Measurements from ENCODE around the gene ADGRV1. TPM values are rescaled to one million over a fixed set of nuclear protein-coding genes. Genes with fewer than 3 reads are reported as not detected.
A peak's percentile ranks its signal among the peaks of the same experiment; 100 is the strongest.

Gene ADGRV1
- total RNA-seq, 1 experiment from 2014 or later = 64.8 TPM

- Histone ChIP-seq H4K8ac (replicated peaks; ENCODE audit: insufficient read length, low read depth, low read length) (no peak overlapping the region), H3K27me3 (ENCODE audit: insufficient read depth, low read length) (no peaks in the 10 kb centered on the region), H3K27ac (ENCODE audit: insufficient read length, low read depth, low read length) (peak overlapping the region; percentile 32), H3K18ac (ENCODE audit: insufficient read length, low read depth, low read length) (no peak overlapping the region), H3K4ac (ENCODE audit: low read depth, low read length) (no peak overlapping the region), H3K79me2 (ENCODE audit: insufficient read depth, low read length) (no peaks in the 10 kb centered on the region), H3K56ac (ENCODE audit: insufficient read length, low read depth, low read length) (no peak overlapping the region), H2BK120ac (ENCODE audit: low read depth, low read length, poor library complexity, severe bottlenecking) (no peak overlapping the region), H4K91ac (ENCODE audit: insufficient read length, low read depth, low read length) (no peak overlapping the region), H2BK5ac (ENCODE audit: insufficient read length, low read length) (no peak overlapping the region), H3K14ac (ENCODE audit: insufficient read depth, low read length) (no peak overlapping the region), H2BK20ac (ENCODE audit: low read depth, low read length, poor library complexity, severe bottlenecking) (no peak overlapping the region), H2AFZ (ENCODE audit: low read length) (no peak overlapping the region), H2BK12ac (ENCODE audit: insufficient read length, low read depth, low read length) (no peak overlapping the region), H3K79me1 (ENCODE audit: insufficient read depth, low read depth, low read length, poor library complexity, severe bottlenecking) (no peaks in the 10 kb centered on the region), H3K23ac (ENCODE audit: insufficient read length, low read depth, low read length) (no peak overlapping the region), H3K4me1 (ENCODE audit: insufficient read depth, low read length) (peaks cover 4% of the 10 kb centered on the region; the same call in 1 of the 2 replicates), H3K23me2 (ENCODE audit: insufficient read length, low read depth, low read length, poor library complexity, severe bottlenecking) (no peaks in the 10 kb centered on the region), H3K9me3 (ENCODE audit: control insufficient read depth, low read depth, low read length) (no peaks in the 10 kb centered on the region), H4K20me1 (ENCODE audit: control insufficient read depth, insufficient read depth, insufficient read length) (no peaks in the 10 kb centered on the region), H2AK5ac (ENCODE audit: insufficient read length, low read length) (no peak overlapping the region), H3T11ph (ENCODE audit: low read length) (no peak overlapping the region), H4K5ac (ENCODE audit: insufficient read length, low read depth, low read length) (no peak overlapping the region), H2BK15ac (ENCODE audit: low read depth, low read length) (no peak overlapping the region), H3K9ac (ENCODE audit: extremely low read depth, insufficient read length, low read length) (no peak overlapping the region), H3K4me2 (ENCODE audit: insufficient read depth, insufficient read length, low read length) (no peak overlapping the region)
- Mint-ChIP-seq H3K4me3 (no peak overlapping the region), H3K9me3 (no peaks in the 10 kb centered on the region), H3K4me1 (peaks cover 25 to 31% of the 10 kb centered on the region in 2 experiments), H3K27ac (peak overlapping the region; percentile 35 to 83 (median 82); a peak in 4 of 7 replicates), H3K36me3 (ENCODE audit: insufficient read depth in 1 of 3, low read depth in 3 of 3) (0 out of 7 replicates have a peak, but pooled peaks cover 0 to 3% (median 0%) of the 10 kb centered on the region in 3 experiments), H3K27me3 (ENCODE audit: low read depth) (no peaks in the 10 kb centered on the region)
- no peak for DNase-seq
- WGBS (ENCODE audit: extremely low coverage, insufficient read length, low lambda C conversion rate) = no CpG with 5 or more reads among the region's 1 CpG
- TF ChIP-seq CTCF (conservative IDR thresholded peaks at IDR 0.05) = no peak
These were observed 532.4 kb downstream of the ADGRV1 start for GRCh38 chr5:91090995-91091394.

Measured in H9 (cell line).